Islet precursor cell (in vitro differentiated cells): Measurements from ENCODE around the gene DCD.
"Not testable (repeated sequence)": the region's sequence is repeated elsewhere in the genome, so short reads cannot be mapped to it uniquely, and the experiment has no call there.

ENCODE experiments used
- DNase-seq: peaks from one replicate; pipeline ENCODE4 v3.0.0-alpha.2; 2018

Gene DCD

GRCh38 chr12:54650889-54651288 lies 2.7 kb upstream of the DCD start:
- no peak for DNase-seq

DNA sequence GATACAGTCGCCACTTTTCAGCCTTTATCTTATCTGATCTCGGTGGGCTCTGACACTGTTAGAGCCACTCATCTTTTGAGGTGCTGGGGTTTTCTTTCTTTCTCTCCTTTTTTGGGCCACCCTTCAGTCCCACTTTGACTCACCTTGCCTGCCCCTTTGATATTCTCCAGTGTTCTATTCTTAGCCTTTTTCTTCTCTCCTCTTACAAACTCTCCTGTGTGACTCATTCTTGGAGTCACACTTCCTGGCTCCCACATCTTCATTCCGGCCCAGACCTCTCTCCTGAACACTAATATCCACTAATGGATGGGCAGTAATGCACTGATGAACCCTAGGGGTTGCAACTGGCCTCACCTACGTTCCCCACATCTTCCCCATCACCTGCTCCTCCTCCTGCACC lies 2.2 kb upstream of the DCD start:
- DNase-seq = peak; percentile 68

- peak; percentile 32 for DNase-seq
Measured at GRCh38 chr12:54649825-54650224, 1.7 kb upstream of the DCD start.

- DNase-seq = no peak
Measured at GRCh38 chr12:54641554-54641953, 6.6 kb downstream of the DCD start.

DNA sequence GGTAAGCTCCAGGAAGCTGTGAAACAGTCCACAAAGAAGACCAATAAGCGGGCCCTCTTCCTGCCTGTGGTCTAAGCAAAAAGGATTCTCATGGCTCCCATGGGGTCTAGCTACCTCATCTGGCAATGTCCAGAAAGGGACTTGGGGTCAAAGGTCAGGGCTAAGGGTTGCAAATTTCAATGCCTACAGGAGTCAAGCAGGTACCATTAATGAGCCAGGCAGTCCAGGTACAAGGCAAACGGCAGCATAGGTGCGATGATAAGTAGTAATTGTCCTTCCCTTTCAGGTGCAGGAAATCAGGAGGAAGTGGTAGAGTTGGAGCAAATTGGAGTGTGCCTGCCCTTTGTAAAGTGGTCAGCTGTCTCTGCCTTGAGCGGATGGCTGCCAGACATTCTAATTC lies 7.1 kb downstream of the DCD start:
- DNase-seq = no peak

- not testable (repeated sequence) for DNase-seq
Measured at GRCh38 chr12:54639112-54639511, 9.1 kb downstream of the DCD start.

- DNase-seq = peak; percentile 36
Measured at GRCh38 chr12:54634795-54635194, 13.4 kb downstream of the DCD start, which contains the start of gene LACRT. TSS of gene LACRT (minus strand) at chr12:54634895. CDS start at chr12:54634841, 54 bp downstream.

DNA sequence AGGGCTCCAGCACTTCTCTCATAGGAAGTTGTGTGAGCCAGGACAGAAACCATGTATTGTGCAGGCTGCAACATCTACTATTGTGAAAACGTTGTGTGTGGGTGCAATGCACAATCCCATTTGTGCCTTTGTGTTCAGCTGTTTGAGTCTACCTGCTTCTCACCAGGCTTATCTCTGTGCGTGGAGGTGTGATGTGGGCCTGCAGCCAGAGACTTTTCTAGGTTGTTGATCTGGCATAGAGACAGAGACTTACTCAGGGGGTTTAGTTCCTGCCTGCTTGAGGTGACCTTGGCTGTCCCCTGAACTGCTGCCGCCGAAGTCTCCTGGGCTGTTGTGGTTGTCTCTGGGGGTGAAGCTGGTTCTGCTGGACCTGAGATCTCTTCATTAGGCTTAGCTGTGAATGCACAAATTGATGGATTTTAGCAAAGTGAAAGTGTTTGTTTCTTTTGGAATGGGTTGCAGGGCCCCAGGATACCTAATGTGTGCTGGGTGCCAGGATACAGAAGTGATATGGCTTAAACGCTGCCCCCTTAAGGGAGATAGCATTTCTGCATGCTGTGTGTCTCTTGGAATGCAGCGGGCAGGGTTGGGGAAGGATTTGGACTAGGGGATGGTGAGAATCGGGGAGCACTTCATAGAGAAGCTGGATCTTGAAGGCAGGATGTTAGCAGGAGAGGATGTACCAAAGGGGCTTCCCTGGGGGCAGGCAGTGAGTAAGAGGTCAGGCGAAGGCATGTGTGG lies 16.0 kb downstream of the DCD start:
- DNase-seq = peak; percentile 55

GRCh38 chr12:54631551-54631950 lies 16.6 kb downstream of the DCD start:
- peak; percentile 15 for DNase-seq

- DNase-seq = peak; percentile 39
Measured at GRCh38 chr12:54629925-54630324, 18.2 kb downstream of the DCD start.

DNA sequence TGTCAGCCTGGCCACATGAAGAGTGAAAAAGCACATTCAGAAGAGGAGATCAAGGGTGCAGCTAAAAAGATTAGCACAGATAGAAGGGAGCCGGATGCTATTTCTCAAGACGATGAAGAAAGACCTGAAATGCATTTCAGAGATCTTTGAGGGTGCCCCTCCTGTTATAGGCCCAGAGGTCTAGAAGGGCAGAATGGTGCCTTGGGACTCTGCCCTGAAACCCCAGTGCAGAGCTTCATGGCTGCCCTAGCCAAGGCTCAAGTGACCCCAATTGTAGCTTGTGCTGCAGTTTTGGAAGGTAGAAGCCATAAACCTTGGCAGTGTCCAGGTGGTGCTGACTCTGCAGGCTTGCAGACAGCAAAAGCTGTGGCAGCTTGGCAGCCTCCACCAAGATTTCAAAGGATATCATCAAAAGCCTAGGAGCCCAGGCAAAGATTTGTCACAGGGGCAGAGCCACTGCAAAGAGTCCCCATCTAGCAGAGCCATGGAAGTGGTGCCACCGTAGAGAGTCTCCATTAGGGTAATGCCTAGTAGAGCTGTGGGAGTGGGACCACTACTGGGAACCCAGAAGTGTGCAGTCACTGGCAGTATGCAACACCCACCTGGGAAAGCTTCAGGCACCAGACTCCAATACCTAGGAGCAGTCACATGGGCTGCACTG lies 19.8 kb downstream of the DCD start:
- DNase-seq = peak; percentile 29

DNA sequence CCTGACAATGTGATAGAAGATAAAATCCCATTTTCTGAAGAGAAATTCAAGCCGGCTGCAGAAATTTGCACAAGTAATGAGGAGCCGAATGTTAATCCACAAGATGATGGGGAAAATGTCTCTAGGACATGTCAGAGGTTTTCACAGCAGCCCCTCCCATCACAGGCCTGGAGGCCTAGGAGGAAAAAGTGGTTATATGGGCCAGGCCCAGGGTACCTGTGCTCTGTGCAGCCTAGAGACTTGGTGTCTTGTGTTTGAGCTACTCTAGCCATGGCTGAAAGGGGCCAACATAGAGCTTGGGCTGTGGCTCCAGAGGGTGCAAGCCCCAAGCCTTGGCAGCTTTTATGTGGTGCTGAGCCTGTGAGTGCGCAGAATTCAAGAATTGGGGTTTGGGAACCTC lies 20.9 kb downstream of the DCD start:
- peak; percentile 14 for DNase-seq

- peak; percentile 9 for DNase-seq
Measured at GRCh38 chr12:54625598-54625997, 22.6 kb downstream of the DCD start.

DNA sequence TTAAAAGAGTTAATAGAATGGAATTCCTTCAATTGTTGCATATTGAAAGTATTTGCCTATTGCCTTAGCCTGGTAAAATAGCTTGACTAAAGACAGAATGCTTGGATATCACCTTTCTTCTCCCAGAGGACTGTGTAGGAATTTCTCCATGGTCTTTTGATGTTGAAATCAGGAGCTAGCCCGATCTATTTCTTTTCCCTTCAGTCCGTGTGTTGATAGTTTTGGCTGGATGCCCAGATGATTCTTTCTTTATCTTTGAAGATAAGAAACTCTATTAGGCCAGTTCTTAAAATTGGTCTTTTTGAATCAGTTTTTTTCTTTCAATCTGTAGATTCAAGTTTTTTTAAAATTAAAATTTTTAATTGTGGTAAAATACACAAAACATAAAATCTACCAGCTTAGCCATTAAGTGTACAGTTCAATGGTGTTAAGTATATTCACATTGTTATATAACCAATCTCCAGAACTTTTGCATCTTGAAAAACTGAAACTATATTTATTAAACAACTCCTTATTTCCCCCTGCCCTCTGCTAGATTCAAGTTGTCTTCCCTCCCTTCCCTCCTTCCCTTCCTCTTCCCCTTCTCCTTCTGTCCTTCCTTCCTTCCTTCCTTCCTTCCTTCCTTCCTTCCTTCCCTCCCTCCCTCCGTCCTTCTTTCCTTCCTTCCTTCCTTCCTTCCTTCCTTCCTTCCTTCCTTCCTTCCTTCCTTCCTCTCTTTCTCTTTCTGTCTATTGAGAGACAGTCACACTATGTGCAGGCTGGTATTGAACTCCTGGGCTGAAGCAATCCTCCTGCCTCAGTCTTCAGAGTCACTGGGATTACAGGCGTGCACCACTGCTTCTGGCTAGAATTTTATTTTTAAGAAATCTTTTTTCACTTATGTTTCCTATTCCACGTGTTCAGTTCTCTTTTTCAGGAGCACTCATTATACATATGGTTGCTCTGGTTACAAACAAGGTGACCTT lies 23.6 kb downstream of the DCD start:
- peak; percentile 22 for DNase-seq

DNA sequence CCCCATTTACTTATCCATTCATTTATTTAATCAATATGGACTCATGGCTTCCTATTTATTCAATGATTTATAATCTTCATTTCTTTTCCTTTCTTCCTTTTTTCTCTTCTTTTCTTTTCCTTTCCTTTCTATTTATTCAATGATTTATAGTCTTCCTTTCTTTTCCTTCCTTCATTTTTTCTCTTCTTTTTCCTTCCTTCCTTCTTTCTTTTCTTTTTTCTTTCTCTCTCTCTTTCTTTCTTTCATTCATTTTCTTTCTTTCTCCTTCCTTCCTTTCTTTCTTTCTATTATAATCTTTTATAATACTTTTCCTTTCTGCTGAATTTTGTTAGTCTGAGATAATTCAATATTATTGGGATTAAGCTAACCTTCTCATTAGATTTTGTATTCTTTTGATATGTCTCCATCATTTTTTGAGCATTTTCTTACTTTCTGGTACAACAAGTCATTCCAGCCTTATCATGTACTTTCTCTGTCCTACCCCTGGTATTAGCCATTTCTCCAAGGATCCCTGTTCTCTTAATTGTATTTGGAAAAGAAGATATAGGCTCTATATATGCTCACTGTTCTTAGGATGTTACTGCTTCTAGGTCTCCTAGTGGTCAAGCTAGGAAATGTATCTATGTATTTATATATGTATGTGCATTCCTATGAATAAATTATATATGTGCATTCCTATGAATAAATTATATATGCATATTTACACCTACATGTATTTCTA lies 25.5 kb downstream of the DCD start:
- no peak for DNase-seq

- DNase-seq = peak; percentile 40
Measured at GRCh38 chr12:54616933-54617680, 31.1 kb downstream of the DCD start.

- peak; percentile 16 for DNase-seq
Measured at GRCh38 chr12:54612225-54612750, 35.9 kb downstream of the DCD start.

DNA sequence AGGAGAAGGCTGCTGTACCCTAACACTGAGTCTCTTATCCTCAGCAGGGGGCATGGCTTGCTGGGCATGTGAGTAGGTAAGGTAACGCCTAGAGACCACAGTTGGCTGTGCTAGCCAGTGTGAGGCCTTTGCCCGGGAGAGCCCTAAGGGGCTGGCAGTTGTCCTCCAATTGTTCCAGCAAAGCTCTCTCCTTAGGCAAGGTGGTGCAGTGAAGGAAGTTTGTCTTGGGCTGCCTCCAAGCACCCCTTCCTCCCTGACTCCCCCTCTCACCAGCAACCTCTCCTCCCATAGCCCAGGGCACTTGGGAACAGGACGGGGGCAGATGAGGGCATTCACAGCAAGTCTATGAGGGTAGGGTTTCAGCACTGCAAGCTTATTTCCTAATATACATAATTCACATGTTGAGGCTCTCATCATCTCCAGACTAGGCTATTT lies 36.4 kb downstream of the DCD start:
- peak; percentile 46 for DNase-seq

DNA sequence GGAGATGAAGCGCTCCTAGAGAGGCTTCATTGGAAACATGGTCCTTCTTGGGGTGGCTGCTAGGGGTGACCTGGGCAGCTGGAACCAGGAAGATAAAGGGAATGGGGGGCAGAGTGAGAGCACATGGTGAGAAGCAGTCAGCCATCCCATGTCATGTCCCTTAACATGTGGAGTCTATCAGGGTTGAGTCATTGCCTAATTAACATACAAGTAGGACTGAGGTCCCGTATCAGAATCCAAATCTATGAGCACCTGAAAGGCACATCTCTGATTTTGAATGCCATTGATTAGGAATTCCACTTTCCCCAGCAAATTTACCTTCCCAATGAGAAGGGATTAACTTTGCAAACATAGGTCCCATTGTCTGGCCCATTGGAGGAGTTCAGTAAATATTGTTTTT lies 39.4 kb downstream of the DCD start:
- DNase-seq = no peak

DNA sequence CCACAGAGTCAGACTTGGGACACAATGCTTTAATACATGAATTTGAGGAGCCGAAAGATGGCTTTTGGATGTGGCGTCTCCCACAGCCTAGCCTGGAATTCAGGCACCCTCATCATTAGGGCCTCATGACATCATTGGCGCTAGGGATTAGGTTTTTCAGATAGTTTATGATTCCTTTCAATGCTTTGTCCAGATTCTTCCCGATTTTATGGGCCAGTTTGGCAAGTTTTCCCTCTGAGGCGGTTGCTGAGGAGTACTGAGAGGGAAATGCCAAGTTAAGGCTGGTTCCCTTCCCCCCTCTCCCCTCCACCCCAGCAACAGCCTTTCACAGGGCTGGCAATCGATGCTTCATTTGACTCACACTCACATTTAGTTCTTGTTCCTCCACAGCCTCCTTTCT lies 40.0 kb downstream of the DCD start:
- DNase-seq = no peak

DNA sequence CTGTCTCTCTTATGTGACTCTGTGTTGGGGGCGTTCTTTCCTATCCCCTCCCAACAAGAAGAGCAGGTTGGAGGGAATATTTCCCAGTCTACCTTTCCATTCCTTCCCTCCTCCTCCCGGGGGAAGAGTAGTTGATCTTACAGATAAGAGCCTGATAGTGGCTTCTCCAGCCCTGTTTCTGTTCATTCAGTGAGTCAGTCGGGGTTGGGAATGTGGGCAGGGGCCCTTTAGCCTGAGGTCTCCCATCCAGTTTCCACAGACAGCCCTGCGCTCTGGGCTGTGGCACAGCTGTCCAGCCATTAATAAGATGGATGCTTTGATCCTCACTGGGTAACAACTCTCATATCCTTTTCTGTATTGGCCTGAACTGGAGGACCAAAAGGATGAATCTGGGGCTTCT lies 41.6 kb downstream of the DCD start:
- DNase-seq = peak; percentile 97
